Epithelial cell of esophagus (primary cell): ENCODE results near the gene CYP1A1.
"Not testable (repeated sequence)": the region's sequence is repeated elsewhere in the genome, so short reads cannot be mapped to it uniquely, and the experiment has no call there.

Experiments
- DNase-seq: peaks from one replicate; pipeline ENCODE4 v3.0.0; 2010; ENCODE audit warnings: low read depth
- H3K4me3 ChIP-seq: 2 replicates; pipeline ENCODE4 v1.5.1; 2011; ENCODE audit warnings: mild to moderate bottlenecking, low read length, control low read depth
- TF ChIP-seq, protein P1 (sequence below): IDR thresholded peaks from 2 replicates; pipeline ENCODE4 v1.5.1; 2011; ENCODE audit warnings: low read depth, mild to moderate bottlenecking, low read length, control low read depth, inconsistent platforms; ENCODE audit not compliant: insufficient read depth; ENCODE audit errors: missing control alignments

The CYP1A1 gene

DNA sequence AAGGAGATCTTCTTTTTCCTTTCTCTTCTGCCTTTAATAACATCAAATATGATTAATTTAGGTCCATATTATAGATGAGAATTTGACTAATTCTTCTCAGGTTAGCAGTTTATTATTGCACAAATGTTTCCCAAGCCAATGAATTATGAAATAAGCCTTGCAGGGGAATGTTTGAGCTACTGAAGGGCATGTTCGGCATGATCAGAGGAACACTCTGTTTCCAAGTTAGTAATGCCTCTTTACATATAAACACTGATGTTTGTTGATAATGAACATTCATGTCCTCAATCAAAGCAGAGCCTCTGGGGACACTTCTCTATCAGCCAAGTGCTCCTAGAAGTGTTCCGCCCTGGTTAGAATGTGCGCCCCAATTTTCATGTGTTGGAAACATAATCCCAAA, 10.0 kb upstream of the CYP1A1 start:
- no peak overlapping the region for H3K4me3 ChIP-seq
- TF ChIP-seq, protein P1, sequence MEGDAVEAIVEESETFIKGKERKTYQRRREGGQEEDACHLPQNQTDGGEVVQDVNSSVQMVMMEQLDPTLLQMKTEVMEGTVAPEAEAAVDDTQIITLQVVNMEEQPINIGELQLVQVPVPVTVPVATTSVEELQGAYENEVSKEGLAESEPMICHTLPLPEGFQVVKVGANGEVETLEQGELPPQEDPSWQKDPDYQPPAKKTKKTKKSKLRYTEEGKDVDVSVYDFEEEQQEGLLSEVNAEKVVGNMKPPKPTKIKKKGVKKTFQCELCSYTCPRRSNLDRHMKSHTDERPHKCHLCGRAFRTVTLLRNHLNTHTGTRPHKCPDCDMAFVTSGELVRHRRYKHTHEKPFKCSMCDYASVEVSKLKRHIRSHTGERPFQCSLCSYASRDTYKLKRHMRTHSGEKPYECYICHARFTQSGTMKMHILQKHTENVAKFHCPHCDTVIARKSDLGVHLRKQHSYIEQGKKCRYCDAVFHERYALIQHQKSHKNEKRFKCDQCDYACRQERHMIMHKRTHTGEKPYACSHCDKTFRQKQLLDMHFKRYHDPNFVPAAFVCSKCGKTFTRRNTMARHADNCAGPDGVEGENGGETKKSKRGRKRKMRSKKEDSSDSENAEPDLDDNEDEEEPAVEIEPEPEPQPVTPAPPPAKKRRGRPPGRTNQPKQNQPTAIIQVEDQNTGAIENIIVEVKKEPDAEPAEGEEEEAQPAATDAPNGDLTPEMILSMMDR, result no peak
- no peak for DNase-seq

DNA sequence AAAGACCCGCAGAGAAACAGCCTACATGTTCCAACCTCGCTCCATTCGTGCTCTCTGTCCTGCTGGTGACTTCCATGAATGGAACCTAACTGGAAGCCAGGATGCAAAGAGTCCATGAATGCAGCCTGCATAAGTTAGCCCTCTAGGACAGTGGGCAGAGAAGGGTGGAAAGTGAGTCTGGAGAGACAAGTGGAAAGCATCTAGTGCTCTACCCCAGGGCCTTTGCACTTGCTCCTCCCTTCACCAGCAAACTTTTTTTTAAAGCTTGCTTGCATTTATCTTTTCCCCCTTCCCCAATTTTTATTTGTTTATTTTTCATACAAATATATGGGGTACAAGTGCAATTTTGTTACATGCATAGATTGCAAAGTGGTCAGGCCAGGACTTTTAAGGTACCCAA, 7.9 kb upstream of the CYP1A1 start:
- no peak overlapping the region for H3K4me3 ChIP-seq
- DNase-seq, result no peak
- TF ChIP-seq, protein P1, result no peak

DNA sequence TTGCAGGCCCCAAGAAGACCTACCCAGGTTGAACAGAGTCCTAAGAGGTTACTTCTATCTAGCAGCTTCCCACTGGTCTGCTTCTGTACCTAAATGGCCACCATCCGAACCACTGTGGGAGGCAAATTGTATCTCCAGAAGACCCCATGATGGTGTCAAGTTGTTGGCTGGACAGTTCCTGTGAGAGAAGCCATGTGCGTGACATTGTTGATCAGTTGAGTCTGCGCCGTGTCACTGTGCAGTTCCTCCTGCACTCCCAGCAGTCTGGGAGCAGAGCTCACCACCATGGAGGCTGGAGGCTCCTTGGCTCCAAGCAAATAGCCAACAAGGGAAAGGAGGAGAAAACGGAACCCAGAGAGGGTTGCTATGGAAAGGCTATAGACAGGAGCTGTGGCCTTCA, 7.5 kb upstream of the CYP1A1 start:
- TF ChIP-seq, protein P1, result no peak
- H3K4me3 ChIP-seq, result no peak overlapping the region
- no peak for DNase-seq

DNA sequence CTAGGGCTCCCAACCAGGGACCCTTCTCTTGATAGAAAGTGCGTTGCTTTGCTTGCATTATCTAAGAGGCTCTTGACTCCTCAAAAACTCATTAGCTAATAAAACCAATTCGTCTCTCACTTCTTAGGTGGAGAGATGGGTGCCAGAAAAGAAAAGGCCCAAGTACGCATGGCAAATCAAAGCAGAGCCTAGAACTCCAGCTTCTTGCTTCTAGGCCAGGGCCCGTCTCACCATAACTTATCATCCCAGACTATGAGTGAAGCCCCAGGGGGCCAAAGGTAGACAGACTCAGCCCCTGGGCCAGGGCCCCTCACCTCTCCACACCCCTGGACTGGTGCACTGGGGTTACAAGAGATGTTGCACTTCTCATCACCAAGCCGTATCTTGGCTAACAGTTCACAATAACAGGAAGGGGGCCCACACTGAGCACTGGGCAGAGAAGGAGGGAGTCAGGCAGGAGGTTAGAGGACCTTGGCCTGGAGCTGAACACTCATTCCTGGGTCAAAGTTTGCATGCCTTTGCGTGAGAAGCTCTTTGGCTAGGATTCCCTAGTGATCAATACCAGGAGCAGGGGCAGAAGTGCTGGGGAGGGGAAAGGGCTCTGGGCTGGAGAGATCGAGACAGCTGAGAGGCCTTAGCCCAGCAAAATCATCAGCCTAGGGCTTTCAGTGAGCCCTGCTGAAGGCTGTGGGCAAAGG, 5.4 kb upstream of the CYP1A1 start:
- no peak overlapping the region for H3K4me3 ChIP-seq
- no peak for DNase-seq
- TF ChIP-seq, protein P1, result no peak

DNA sequence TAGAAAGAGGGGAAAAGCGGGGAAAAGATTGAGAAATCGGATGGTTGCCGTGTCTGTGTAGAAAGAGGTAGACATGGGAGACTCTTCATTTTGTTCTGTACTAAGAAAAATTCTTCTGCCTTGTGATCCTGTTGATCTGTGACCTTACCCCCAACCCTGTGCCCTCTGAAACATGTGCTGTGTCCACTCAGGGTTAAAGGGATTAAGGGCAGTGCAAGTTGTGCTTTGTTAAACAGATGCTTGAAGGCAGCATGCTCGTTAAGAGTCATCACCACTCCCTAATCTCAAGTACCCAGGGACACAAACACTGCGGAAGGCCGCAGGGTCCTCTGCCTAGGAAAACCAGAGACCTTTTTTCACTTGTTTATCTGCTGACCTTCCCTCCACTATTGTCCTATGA, 4.0 kb upstream of the CYP1A1 start:
- not testable (repeated sequence) for H3K4me3 ChIP-seq, DNase-seq

DNA sequence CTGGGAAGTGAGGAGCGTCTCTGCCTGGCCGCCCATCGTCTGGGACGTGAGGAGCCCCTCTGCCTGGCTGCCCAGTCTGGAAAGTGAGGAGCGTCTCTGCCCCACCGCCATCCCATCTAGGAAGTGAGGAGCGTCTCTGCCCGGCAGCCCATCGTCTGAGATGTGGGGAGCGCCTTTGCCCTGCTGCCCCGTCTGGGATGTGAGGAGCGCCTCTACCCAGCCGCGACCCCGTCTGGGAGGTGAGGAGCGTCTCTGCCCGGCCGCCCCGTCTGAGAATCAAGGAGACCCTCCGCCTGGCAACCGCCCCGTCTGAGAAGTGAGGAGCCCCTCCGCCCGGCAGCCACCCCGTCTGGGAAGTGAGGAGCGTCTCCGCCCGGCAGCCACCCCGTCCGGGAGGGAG, 3.4 kb upstream of the CYP1A1 start:
- not testable (repeated sequence) for H3K4me3 ChIP-seq, DNase-seq

DNA sequence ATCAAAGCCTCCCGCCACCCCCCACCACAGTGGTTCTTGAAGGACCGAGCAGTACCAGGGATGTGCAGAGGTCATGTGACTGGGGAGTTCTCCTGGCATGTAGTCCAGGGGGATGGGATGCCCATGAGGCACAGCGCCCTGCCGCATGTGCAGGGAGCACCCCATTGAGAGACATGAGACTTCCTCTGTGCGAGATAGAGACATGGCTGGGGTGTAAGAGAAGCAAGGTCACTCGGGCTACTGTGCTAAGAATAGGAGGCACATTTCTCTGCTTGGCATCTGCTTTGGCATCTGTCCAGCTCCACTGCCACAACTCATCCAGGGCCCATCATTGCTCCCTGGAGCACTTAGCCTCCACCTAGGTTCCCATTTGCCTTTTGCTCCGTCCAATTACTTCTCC, 2.4 kb upstream of the CYP1A1 start:
- no peak overlapping the region for H3K4me3 ChIP-seq
- DNase-seq, result no peak
- TF ChIP-seq, protein P1, result no peak

DNA sequence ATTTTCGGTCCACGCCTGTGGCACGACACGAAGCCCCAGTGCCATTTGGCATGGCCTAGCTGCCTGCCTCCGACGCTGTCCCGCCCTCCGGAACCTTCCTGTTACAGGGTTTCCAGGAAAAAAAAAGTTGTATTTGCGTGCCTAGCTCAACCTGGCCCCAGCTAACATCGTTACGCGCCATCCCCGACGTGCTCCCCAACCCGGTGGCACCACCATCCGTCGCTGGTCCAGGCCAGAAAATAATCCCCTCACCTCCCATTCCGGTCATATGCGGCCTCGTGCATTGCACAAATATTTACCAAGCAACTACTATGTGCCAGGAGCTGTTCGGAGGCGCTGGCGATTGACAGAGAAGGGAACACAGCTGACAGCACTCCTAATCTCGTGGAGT, 1.4 kb upstream of the CYP1A1 start:
- no peak overlapping the region for H3K4me3 ChIP-seq
- TF ChIP-seq, protein P1, result no peak
- no peak for DNase-seq
